NCI-H146 treated with DMSO at 0.1 percent for 48 hours (cell line): Measurements from ENCODE around the gene PERCC1.

Experiments
- DNase-seq: peaks from one replicate; lab custom pipeline; 2025; ENCODE audit not compliant: unreplicated experiment; lab: John Stamatoyannopoulos, UW

The PERCC1 gene

DNA sequence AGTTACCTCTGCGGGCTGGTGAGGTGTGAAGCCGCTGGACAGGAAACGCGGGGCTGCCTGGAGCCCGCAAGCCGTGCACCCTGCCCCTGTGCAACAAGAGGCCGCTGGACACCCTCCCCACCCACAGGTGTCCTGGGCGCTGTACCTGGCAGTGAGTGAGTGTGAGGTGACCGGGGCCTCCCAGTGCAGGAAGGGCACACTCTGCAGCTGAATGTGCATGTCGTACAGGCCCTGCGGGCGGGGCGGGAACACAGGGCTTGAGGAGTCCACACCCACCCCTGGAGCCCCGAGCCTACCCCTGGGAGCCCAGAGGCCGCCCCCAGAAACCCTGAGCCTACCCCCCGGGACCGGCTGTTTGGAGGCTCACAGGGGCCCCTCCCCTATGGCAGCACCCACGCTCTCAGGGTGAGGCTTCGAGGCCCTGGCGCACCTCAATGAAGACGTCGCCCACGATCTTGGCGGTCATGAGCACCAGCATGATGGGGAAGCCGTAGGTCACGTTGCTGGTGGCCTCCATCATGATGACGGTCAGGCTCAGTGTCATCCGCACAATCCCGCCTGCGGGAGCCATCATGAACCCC is 17.7 kb downstream of the PERCC1 start:
- no peak for DNase-seq

DNA sequence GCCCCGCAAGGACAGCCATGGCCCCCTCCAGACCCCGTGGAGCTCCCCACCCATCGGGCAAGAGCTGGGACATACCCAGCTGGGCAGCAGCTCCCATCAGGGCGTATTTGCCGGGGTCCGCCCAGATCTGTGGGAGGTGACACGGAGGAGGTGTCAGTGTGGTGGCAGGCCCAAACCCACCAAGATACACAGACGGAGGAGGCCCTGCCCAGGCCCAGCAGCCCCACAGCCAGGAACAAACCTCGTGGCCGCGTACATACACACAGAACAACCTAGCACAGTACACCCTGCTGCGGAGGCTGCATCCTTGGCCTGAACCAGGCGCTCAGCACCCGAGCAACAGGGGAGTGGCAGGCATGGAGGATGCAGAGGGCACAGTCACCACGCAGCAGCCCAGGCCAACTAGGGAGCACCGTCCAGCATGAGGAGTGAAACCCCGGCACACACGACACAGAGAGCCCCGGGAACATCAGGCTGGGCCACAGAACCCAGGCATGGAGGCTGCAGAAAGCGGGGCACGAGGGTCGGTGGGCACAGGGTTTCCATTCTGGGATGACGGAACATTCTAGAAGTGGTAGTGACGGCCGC is 18.4 kb downstream of the PERCC1 start:
- DNase-seq: no peak

DNA sequence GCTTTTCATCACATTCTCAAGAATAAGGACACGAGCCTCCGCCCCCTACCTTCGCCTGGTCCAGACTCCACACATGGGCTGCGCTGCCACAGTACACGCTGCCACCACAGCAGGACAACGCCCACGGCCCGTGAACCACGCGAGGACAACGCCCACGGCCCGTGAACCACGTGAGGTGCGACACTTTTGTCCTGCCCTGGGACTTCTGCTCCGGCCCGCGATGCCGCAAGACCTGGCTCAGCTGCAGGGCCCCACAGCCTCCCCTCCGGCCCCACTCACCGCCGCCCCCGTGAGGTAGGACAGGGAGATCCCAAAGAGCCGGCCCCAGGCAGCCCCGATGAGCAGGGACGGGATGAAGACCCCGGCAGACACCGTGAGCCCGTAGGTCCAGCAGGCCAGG is 19.3 kb downstream of the PERCC1 start:
- no peak for DNase-seq

DNA sequence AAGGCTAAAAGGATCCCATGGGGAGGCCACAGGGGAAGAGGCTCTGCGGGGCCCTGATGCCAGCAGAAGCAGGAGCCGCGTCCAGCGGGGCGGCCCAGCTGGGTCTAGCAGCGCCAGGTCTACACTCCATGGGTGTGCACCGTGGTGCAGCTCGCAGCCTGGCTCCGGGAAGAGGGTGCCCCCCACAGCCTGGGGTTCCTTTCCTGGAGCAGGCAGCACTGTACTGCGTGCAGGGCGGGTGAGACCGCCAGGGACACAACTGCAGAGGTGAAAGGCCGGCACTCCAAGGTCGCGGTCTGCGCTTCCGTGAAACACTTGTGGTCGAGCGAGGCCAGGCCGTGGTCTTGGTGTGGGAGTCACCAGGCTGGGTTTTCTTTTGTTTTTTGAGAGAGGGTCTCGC is 20.0 kb downstream of the PERCC1 start:
- no peak for DNase-seq

DNA sequence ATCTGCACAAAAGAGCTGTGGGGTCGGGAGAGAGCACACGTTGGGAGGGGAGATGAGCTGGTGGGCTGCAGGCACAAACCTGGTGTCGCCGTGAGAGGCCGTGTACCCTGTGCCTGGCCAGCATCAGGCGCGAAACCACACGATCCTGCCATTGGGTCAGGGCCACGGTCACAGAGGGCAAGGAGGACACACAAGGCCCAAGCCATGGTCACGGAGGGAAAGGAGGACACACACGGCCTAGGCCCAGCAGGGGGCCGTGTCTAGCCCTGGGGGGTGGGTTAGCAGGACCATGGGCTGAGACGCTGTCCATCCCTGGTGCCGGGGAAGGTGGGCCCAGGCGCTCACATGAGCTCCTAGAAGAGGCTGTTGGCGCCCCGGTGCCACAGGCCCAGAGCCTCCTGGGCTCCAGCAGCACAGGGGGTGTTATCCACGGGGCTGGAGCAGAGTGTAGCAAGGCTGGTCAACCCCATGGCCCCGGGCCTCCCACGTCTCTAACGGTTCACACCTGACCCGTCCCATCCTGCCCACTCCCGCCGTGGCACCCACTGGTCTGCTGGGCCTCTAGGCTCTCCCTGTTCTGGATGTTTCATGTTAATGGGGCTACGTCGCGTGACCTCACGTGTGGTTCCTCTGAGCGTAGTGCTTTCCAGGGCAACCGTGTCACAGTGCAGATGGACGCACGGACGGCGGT is 21.0 kb downstream of the PERCC1 start:
- DNase-seq: no peak

DNA sequence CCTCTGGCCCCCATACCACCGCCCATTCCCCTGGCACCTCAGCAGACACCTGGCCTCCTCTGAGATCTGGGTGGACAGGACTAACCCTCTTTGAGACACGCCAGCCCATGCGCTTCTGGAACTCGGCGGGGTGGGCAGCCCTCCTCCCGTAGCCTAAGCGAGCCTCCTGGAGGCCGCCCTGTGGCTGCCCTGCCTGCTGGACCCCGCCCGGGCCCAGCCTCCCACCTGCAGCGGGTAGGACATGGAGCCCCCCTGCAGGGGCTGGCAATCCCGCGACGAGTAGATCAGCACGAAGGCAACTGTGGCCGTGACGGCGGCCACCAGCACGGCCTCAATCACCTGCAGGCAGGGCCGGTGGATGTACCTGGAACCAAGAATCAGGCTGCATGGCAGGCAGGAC is 21.7 kb downstream of the PERCC1 start:
- DNase-seq: no peak

DNA sequence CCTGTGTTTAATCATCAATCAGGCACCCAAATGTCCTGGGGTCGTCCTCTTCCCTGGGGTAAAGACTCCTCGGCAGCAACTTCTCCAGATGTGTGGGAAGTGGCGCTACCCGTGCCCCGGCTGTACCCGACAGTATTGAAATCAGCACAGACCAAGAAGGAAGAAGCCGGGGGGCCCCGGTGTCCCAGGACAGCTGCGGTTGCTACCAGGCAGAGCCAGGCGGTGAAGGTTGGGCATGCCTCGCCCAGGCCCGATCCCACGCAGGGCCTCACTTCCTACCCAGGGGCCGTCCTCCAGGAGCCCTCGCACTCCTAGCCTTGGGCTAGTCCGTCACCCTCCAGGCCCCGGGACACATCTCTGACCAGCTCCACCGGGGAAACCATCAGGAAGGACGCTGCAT is 22.4 kb downstream of the PERCC1 start:
- DNase-seq: no peak

DNA sequence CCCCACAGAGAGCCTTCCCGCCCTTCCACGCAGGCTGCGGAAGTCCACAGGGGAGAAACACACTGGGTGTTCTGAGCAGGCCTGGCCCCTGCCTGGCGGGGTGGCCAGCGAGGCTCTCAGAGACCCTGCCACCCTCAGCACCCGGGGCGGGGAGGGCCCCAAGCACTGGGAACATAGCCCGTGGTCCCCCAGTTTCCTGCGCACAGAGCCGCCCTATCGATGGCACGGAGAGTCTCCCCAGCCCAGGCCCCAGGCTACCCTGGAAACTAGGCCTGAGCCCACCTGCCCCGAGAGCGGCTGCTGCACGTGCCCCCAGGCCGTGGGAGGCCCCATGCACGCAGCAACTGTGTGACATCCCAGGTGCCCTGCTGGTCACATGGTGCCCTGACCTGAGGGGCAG is 23.7 kb downstream of the PERCC1 start:
- DNase-seq: no peak

DNA sequence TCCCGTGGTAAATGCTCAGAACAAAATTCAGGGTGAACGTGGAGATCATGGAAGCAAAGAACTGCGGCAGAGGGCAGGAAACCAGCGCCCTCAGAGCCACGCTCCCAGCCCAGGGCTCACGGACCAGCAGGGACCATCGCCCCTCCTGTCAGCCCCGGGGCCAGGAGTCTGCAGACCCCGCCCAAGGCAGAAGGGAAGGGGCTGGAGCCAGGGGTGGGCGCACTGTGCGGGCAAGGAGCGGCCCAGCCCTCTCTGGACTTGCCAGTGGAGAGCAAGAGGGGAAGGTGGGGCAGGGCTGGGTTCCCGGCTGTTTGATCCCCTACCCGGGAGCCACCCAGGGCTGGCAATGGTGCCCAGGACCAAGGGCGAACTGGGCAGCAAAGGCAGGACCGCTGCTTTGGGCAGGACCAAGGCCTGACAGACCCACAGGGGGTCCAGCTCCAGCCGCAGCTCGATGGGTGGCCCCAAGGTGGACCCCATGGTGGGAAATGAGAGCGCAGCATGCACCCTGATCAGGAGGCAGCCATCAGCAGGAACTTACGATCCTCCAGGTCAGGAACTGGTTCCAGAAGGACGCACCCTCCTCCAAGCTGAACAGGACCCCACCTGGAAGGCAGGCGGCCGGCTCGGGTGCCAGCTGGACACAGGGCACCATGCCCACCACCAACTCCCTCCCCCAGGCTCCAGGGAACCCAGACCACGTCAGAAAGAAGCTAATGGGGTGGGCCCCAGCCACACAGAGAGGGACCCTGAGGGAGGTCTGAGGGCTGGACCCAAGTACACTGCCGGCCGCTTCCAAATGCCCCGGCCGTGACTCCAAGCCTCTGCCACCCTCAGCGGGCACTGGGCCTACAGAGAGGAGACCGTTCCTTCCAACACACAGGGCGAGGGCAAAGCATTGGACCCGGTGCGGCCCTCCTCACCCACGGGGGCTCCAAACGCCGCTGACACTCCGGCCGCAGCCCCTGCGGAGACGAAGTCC is 24.6 kb downstream of the PERCC1 start:
- no peak for DNase-seq

DNA sequence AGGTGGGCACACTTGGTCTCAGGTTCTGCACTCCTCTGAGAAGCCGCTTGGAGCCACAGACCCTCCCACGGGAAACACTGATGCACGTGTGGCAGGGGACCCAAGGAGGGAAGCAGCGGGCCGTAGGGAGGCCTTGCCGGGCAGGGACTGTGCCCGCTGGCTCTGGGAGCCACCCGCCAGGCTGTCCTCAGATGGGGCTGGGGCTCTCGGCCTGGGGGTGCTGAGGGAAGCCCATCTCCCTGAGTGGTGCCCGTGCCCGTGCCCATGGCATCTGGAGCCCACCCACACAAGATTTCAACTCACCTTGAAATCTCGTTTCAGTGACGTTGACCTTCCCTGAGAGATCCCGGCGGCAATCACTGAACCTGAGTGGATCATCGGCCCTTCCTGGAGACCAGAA is 26.1 kb downstream of the PERCC1 start:
- DNase-seq: no peak

DNA sequence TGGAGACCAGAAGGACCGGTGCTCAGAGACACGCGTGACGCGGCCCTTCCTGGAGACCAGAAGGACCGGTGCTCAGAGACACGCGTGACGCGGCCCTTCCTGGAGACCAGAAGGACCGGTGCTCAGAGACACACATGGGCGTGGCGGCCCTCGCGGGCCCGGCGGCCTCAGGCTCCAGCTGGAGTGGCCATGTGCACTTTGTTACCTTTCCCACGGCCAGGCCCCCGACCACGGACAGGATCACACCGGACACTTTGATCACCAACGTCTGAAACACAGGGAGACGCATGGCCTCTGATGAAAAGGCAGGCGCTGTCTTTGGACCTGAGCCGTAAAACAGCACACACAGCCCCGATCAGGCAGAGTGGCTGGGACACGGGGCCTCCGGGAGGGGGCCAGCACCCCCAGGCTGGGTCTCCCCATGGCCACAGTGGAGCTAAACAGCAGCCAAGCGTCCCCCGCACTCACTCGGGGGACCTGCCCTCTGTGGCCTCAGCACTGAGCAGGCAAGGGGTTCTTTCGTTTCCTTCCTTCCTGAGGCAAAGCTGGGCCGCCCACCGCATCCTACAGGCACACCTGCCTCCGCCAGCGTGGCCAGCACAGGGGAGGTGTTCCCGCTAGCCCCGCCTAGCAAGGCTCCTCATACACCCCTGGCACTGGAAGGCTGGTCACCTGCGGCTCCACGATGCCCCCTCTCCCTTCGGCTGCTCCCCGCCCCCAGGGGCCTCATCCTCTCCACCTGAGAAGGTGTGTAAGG is 26.8 kb downstream of the PERCC1 start:
- DNase-seq: no peak

DNA sequence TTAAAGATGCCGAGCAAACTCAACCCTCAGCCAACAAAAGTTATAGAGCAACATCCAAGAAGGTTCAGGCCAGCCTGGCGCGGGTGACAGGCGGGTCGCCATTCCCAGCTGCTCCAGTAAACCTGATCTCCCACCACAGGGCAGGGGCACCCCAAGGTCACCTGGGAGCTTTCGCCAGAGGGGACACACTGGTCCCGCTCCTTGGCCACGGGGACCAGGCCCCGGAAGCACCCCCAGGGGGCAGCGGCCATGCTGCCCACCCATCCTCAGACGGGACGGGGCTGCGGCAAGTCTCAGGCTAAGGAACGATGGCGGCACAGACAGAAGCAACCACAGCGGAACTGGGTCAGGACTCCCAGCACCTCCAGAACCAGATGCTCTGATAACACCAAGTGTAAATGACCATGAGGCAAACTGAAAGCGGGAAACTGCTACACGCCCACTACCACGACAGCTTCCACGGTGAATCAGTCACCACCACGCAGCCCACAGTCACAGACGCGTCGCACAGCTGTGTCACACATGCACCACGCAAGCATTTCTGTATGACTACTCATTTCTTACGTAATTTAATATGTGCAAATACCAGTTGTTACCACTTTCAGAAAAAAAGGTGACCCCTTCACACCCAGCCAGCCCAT is 27.6 kb downstream of the PERCC1 start:
- DNase-seq: no peak

DNA sequence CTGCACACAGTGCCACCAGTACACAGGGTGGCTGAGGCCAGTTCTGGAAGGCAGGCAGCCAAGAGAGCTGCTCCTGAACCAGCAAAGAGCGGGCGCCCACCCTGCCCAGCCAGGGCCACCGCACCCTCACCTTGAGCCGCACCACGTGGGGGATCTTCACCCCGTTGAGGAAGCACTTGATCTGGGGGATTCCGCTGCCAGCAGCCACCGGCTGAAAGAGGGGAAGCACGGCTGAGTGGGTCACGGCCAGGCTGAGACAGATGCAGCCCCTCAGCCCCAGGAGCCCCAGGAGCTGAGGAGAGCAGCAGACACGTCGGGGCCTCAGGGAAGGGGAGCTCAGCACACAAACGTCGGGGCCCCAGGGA is 28.1 kb downstream of the PERCC1 start:
- no peak for DNase-seq

DNA sequence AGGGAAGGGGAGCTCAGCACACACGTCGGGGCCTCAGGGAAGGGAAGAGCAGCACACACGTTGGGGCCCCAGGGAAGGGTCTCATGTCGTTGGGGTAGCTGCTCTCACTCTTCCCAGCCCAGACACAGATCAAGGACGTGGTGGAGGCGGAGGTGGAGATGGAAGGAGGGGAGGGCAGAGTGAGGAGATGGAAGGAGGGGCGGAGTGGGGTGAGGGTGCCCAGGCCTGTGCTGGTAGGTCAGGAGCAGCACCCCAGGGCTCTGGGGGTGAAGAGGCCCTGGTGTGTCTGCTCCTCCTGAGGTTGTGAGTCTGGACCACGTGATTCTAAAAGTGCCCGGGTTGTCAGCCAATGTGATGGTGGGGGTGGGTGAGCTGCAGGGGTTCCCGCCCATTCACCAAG is 29.1 kb downstream of the PERCC1 start:
- DNase-seq: no peak

DNA sequence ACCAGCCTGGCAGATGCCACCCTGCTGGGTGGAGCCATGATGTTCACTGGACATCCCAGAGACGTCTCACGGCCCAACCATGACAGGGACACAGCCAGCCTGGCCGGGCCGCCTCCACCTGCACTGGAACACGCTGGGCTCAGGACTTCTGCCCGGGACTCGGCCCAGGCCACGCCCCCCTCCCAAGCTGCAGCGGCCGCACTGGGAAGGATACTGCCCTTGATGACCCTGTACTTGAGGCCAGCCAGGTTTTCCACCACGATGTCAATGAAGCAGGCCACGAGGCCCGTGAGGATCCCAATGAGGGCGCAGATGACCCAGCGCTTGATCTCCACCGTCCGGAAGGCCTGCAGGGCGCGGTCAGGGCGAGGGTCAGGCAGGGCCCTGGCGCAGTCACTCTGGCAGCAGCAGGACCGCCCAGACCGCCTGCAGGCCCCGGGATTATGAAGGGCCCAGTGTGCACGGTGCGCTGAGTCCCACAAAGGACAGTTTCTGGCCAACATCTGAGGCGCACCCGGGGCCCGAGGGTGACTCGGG is 29.8 kb downstream of the PERCC1 start:
- no peak for DNase-seq

DNA sequence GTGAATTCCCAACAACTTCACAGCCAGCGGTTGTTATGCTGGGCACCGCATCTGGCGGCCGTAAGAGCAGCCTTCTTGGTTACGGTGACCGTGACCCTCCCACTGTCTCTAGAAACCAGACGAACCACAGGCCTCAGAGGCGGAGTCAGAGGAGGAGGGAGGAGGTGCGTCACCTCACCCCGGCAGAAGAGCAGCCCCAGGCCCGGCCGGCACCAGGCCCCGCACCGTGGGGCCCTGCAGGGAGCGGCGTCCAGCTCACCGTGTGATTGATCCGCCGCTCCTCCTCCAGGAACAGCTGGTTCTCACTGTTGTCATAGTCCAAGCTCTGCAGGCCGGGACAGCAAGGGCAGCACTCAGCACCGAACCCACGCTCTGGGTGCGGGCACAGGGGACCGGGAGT is 30.3 kb downstream of the PERCC1 start:
- no peak for DNase-seq

DNA sequence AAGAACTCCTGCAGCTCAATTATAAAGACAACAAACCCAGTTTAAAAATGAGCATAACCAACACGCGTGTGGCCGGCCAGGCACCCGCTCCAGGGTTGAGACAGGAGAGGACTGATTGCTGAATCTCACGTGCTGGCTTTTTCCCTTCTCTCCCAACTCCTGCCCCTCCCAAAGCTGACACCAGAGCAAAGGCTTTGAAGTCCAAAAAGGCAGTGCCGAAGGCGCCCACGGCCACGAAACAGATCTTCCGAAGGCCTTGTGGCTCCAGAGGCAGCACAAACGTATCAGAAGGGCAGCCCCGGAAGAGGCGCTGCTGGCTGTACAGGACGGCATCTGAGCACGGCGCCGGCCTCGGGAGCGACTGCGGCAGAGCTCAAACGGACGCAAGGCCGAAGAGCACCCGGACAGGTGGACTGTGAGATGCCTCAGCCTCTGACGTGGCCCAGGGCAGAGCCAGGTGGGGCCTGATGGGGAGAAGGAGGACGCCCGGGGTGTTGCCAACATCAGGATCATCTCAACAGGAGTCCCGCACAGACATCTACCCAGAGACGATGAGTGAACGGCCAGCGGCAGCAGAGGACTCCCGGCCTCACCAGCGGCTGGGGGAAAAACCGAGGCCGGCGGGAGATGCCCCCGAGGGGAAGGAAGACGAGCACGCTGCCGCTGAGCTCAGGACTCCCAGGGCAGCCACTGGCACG is 33.5 kb downstream of the PERCC1 start:
- no peak for DNase-seq

DNA sequence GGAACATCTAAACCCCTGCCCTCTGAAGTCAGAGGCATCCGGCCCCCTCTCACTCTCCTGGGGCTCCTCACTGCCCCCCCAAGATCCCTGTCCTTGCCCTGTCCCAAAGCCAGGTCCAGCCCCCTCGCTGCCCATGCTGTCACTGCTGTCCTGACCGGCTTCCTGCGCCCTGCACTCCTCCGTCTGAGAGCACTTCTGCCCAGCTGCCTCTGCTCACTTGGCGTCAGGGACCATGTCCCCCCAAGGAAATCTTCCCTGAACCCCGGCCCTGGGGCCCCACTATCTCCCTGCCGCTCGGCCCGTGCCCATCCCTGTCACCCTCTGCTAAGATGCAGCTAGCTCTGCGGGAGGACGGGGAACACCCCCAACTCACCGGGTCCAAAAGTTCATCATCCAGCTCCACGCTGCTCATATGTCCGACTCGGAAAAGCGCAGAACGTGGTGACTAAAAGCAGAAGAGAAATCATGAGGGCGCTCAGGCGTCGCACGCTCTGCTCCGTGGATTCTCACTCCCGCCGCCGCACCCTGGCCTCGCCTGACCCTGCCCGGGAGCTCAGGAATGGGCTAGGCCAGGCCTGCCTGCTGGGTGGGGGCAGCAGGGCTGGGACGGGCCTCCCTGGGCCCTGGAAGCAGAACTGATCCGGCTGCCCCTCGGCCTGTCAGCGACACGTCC is 34.2 kb downstream of the PERCC1 start:
- DNase-seq: no peak

DNA sequence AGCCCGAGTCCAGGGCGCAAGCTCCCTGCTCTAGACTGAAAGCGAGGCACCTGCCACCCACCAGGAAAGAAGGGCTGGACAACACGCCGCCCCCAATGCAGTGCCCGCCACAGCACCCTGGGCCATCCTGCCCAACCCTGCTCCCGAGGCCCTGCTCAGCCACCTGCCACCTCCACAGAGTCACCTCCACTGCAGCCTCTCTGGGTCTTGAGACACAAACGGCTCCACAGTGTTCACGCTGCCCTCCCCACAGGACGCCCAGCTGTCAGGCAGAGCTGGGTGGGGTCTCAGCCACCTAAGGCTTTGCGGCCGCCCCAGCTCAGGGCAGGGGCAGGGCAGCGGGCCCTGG is 34.7 kb downstream of the PERCC1 start:
- no peak for DNase-seq
